CD4-positive, CD25-positive, alpha-beta regulatory T cell (primary cell): ENCODE measurements around the gene GSK3B. TPM values are rescaled to one million over a fixed set of nuclear protein-coding genes. Genes with fewer than 3 reads are reported as not detected.

Source experiments
- ATAC-seq, 2 donors: fragments of 150-1000 bp; cut with Tn5 transposase; one replicate each; pipeline ENCODE4 v1.10.0; 2021; ENCODE audit warnings: low read depth in 2 of 2, moderate number of reproducible peaks in 2 of 2, moderate library complexity in 1 of 2
- DNase-seq, 3 donors: peaks; one replicate each; pipeline versions ENCODE4 v3.0.0 to v3.0.0-alpha.2; 2012 to 2022; ENCODE audit warnings: mixed read lengths in 1 of 3
- H3K27ac ChIP-seq: one replicate; pipeline ENCODE4 v1.7.0; 2013; ENCODE audit warnings: mild to moderate bottlenecking, low read length; ENCODE audit not compliant: insufficient read depth, poor library complexity, severe bottlenecking
- H3K27me3 ChIP-seq: one replicate; pipeline ENCODE4 v1.7.0; 2013; ENCODE audit warnings: low read length; ENCODE audit not compliant: control insufficient read depth, insufficient read depth
- H3K36me3 ChIP-seq: one replicate; pipeline ENCODE4 v1.7.0; 2013; ENCODE audit warnings: mild to moderate bottlenecking, low read length, moderate library complexity; ENCODE audit not compliant: control insufficient read depth, insufficient read depth
- H3K4me1 ChIP-seq: 2 replicates; pipeline ENCODE4 v1.7.0; 2013; ENCODE audit warnings: mild to moderate bottlenecking, low read length; ENCODE audit not compliant: insufficient read depth, control insufficient read depth, poor library complexity, severe bottlenecking
- H3K4me3 ChIP-seq: one replicate; pipeline ENCODE4 v1.7.0; 2013; ENCODE audit warnings: low read depth, mild to moderate bottlenecking, low read length, moderate library complexity
- H3K9me3 ChIP-seq, 2 experiments: 1 replicate in 1 of 2; 2 replicates in 1 of 2; pipeline ENCODE4 v1.7.0; 2013; ENCODE audit warnings: low read length in 2 of 2, mild to moderate bottlenecking in 1 of 2, moderate library complexity in 1 of 2; ENCODE audit not compliant: control insufficient read depth in 2 of 2
- H3K27ac Mint-ChIP-seq, 3 donors: one replicate each; pipeline ENCODE4 v1.8.0; 2020 to 2022; ENCODE audit warnings: mild to moderate bottlenecking in 3 of 3, mixed read lengths in 3 of 3, moderate library complexity in 2 of 3
- H3K27me3 Mint-ChIP-seq: one replicate; pipeline ENCODE4 v1.8.0; 2022; ENCODE audit warnings: mild to moderate bottlenecking, mixed read lengths
- H3K36me3 Mint-ChIP-seq: one replicate; pipeline ENCODE4 v1.8.0; 2020; ENCODE audit warnings: mixed read lengths
- H3K4me1 Mint-ChIP-seq, 4 donors: one replicate each; pipeline ENCODE4 v1.8.0; 2020 to 2022; ENCODE audit warnings: mixed read lengths in 4 of 4, mild to moderate bottlenecking in 1 of 4
- H3K4me3 Mint-ChIP-seq, 4 donors: one replicate each; pipeline ENCODE4 v1.8.0; 2020 to 2022; ENCODE audit warnings: mild to moderate bottlenecking in 4 of 4, mixed read lengths in 4 of 4, moderate library complexity in 3 of 4
- H3K9me3 Mint-ChIP-seq, 7 donors: one replicate each; pipeline ENCODE4 v1.8.0; 2020 to 2022; ENCODE audit warnings: mixed read lengths in 7 of 7, mild to moderate bottlenecking in 3 of 7, moderate library complexity in 2 of 7
- polyA plus RNA-seq, 4 donors: library from polyadenylated mRNA; unstranded; fragments of 300-500 nt; fragmentation: Illumina TruSeq; gene quantifications; one replicate each; pipeline ENCODE4 v1.2.3, GENCODE V29; 2021
- total RNA-seq: library from RNA; stranded (reverse); gene quantifications from one replicate; pipeline ENCODE4 v1.2.3, GENCODE V29; 2022

GSK3B gene
- total and polyA plus RNA-seq, 5 donors from 2014 or later: 12.9 to 45.4 (median 15.7) TPM

DNA sequence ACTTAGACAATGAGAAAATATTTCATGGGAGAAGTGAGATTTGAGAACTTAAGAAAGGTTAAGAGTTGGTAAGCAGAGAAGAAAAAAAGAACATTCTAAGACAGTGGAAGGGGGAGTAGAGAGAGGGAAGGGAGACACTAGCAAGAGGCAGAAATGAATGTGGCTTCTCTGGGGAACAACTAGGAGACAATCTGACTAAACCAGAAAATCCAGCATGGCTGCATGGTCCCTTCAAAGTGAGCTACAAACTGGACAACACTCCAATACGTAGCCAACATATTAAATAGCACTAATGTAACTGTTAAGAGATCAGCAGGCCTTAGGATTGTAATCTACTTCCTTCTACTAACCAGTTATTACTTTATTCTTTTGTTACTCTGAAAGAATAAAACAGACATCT is 222.7 kb downstream of the GSK3B start:
- ATAC-seq: no peak
- Mint-ChIP-seq H3K27ac (peak overlapping the region in 1 of 3 donors; percentile 7), H3K36me3 (peaks cover 13% of the 10 kb centered on the region)

DNA sequence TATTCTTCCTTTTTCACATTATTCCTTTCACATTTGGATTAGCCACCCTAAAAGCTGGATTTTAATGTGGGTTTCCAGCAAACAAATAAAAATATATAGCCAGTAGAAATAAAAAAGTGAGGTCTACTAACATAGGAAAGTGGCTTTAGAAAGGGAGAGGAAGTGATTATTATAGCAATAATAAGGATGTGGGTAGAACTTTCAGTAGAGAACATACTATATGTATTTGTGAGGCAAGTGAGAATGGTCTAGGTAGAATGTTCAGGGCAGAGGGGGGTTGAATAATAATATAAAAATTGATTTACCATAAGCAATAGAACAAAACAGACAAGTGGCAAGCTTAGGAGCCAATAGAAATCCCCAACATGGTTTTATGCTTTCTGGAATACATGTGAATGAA is 223.7 kb downstream of the GSK3B start:
- Histone ChIP-seq H3K4me3 (no peak overlapping the region), H3K27me3 (no peaks in the 10 kb centered on the region), H3K36me3 (peaks cover 11% of the 10 kb centered on the region), H3K9me3 (no peaks in the 10 kb centered on the region), H3K4me1 (peaks cover 3% of the 10 kb centered on the region), H3K27ac (no peak overlapping the region)
- H3K36me3 Mint-ChIP-seq: peaks cover 21% of the 10 kb centered on the region
- no peak overlapping the region for H3K4me3 Mint-ChIP-seq
- H3K27me3 Mint-ChIP-seq: no peaks in the 10 kb centered on the region
- DNase-seq (peak in 1 of 3 donors; percentile 12), ATAC-seq (no peak)
- H3K4me1 Mint-ChIP-seq: peaks cover 20 to 44% (median 34%) of the 10 kb centered on the region in 4 donors
- peak overlapping the region in 2 of 3 donors; percentile 7 to 33 for H3K27ac Mint-ChIP-seq
- H3K9me3 Mint-ChIP-seq: no peaks in the 10 kb centered on the region

More for the DNA sequence above, 222.7 kb downstream of the GSK3B start:
- Histone ChIP-seq H3K4me1 (peaks cover 3% of the 10 kb centered on the region), H3K9me3 (no peaks in the 10 kb centered on the region), H3K27ac (no peak overlapping the region), H3K4me3 (no peak overlapping the region), H3K36me3 (peaks cover 8% of the 10 kb centered on the region), H3K27me3 (no peaks in the 10 kb centered on the region)
- H3K9me3 Mint-ChIP-seq: no peaks in the 10 kb centered on the region
- no peak overlapping the region for H3K4me3 Mint-ChIP-seq
- peaks cover 20 to 39% (median 34%) of the 10 kb centered on the region in 4 donors for H3K4me1 Mint-ChIP-seq
- no peaks in the 10 kb centered on the region for H3K27me3 Mint-ChIP-seq
- DNase-seq: no peak

DNA sequence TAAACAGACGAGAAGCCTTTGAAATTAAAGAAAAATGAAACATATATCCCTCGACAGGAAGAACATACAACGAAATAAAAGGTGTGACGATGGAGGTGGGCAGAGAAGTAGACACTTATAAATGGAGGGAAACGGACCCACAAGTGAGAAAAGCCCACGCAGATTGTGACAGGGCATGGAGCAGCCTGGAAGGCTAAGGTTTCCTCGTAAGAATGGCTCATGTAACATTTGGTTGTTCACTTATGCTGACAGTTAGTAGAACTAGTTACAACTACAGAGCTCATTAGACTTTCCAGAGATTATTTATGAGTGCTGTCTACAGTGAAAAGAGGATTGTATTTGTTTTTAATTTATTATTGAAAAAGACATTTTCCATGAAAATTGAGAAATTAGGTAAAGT is 229.8 kb downstream of the GSK3B start:
- H3K9me3 Mint-ChIP-seq: peaks cover 0 to 3% (median 0%) of the 10 kb centered on the region in 7 donors
- no peak overlapping the region for H3K27ac Mint-ChIP-seq
- H3K4me3 Mint-ChIP-seq: no peak overlapping the region
- peaks cover 9 to 18% (median 15%) of the 10 kb centered on the region in 4 donors for H3K4me1 Mint-ChIP-seq
- H3K27me3 Mint-ChIP-seq: no peaks in the 10 kb centered on the region
- H3K36me3 ChIP-seq: peaks cover 43% of the 10 kb centered on the region
- H3K36me3 Mint-ChIP-seq: peaks cover 46% of the 10 kb centered on the region
- H3K27me3 ChIP-seq: no peaks in the 10 kb centered on the region
- H3K4me1 ChIP-seq: no peaks in the 10 kb centered on the region
- no peak overlapping the region for H3K27ac ChIP-seq
- H3K4me3 ChIP-seq: no peak overlapping the region
- H3K9me3 ChIP-seq: no peaks in the 10 kb centered on the region
- DNase-seq: no peak
- ATAC-seq: no peak

DNA sequence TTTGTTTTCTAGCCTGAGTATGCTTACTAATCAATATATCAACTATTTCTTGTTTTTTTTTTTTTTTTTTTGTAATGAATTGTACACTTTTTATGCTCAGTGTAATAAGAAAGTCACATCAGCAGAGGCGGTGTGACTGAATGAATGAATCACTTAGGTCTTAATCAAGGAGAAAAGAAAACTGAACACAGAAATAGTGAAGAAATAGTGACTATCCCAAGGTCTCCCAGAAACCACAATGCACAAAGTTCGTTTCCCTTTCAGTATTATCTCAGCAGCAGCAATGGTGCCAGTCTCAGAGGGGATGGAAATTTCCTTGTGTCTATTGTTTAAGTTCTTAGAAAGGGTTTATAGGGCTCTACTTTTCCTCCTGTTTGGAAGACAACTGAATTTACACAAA is 231.6 kb downstream of the GSK3B start:
- no peaks in the 10 kb centered on the region for H3K27me3 Mint-ChIP-seq
- no peaks in the 10 kb centered on the region for H3K9me3 ChIP-seq
- ATAC-seq (no peak), DNase-seq (no peak)
- H3K9me3 Mint-ChIP-seq: peaks cover 0 to 8% (median 2%) of the 10 kb centered on the region in 7 donors
- peaks cover 58% of the 10 kb centered on the region for H3K36me3 ChIP-seq
- H3K36me3 Mint-ChIP-seq: peaks cover 54% of the 10 kb centered on the region
- H3K27ac Mint-ChIP-seq: no peak overlapping the region
- H3K4me1 ChIP-seq: no peaks in the 10 kb centered on the region
- no peak overlapping the region for H3K4me3 ChIP-seq
- H3K4me1 Mint-ChIP-seq: peaks cover 5 to 13% (median 10%) of the 10 kb centered on the region in 4 donors
- H3K27me3 ChIP-seq: no peaks in the 10 kb centered on the region
- no peak overlapping the region for H3K4me3 Mint-ChIP-seq
- H3K27ac ChIP-seq: no peak overlapping the region

DNA sequence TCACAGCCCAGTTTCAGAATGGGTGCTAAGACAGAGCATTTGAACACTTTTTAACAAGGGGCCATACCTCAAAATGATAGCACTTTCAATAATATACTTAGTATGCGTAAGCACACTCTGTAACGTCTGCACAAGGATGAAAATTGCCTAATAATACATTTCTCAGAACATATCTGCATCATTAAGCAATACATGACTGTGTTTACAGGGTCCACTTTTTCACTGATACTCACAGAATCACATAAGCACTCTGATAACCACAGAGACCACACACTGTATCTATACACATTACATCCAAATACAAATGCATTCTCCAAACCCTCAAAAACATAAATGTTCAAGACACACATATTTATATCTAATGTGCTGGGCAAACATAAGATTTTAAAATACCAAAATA is 232.6 kb downstream of the GSK3B start:
- H3K4me1 ChIP-seq: no peaks in the 10 kb centered on the region
- no peak overlapping the region for H3K27ac ChIP-seq
- peaks cover 0 to 8% (median 2%) of the 10 kb centered on the region in 7 donors for H3K9me3 Mint-ChIP-seq
- H3K36me3 ChIP-seq: peaks cover 65% of the 10 kb centered on the region
- H3K4me3 ChIP-seq: no peak overlapping the region
- no peaks in the 10 kb centered on the region for H3K9me3 ChIP-seq
- ATAC-seq: no peak
- H3K4me3 Mint-ChIP-seq: no peak overlapping the region
- peaks cover 62% of the 10 kb centered on the region for H3K36me3 Mint-ChIP-seq
- DNase-seq: no peak
- no peaks in the 10 kb centered on the region for H3K27me3 ChIP-seq
- no peaks in the 10 kb centered on the region for H3K27me3 Mint-ChIP-seq
- H3K27ac Mint-ChIP-seq: no peak overlapping the region
- H3K4me1 Mint-ChIP-seq: peaks cover 5 to 13% (median 9%) of the 10 kb centered on the region in 4 donors

DNA sequence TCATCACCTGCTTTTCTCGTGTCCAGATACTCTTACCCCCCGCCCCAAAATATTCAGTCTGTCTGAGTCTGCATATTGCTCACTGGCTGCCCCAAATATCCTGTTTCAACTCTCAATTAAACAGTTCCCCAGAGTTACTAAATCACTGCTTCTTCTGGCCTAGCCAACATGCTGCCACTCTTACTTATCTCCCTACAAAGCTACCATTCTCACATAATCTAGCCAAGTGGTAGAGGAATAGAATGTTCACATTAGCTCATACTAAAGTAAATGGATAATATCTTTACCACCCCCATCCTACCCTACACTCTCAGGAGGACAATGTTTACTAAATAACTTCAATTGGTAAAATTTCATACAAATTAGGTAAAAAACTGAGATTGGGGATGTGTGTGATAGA is 234.5 kb downstream of the GSK3B start:
- Histone ChIP-seq H3K4me1 (no peaks in the 10 kb centered on the region), H3K27ac (no peak overlapping the region), H3K4me3 (no peak overlapping the region), H3K9me3 (no peaks in the 10 kb centered on the region), H3K27me3 (no peaks in the 10 kb centered on the region), H3K36me3 (peaks cover 63% of the 10 kb centered on the region)
- Mint-ChIP-seq H3K36me3 (peaks cover 64% of the 10 kb centered on the region), H3K27me3 (no peaks in the 10 kb centered on the region), H3K4me3 (no peak overlapping the region), H3K27ac (no peak overlapping the region), H3K4me1 (peaks cover 0 to 11% (median 9%) of the 10 kb centered on the region in 4 donors), H3K9me3 (peaks cover 0 to 11% (median 2%) of the 10 kb centered on the region in 7 donors)
- no peak for ATAC-seq
- DNase-seq: no peak

DNA sequence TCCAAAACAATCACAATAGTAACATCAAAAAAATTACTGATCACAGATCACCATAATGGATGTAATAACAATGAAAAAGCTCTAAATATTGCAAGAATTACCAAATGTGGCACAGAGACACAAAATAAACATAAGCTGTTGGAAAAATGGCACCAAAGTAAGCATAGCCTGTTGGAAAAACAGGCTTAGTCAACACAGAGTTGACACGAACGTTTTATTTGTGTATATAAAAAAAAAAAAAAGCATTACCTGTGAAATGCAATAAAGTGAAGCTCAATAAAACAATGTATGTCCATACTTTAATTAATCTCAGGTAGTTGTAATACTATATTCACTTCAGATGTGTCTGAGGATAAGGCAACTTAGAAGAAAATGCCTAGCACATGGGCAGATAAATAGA is 235.3 kb downstream of the GSK3B start:
- Mint-ChIP-seq H3K9me3 (peaks cover 0 to 11% (median 2%) of the 10 kb centered on the region in 7 donors), H3K4me1 (peaks cover 0 to 11% (median 9%) of the 10 kb centered on the region in 4 donors), H3K4me3 (no peak overlapping the region), H3K36me3 (peaks cover 64% of the 10 kb centered on the region), H3K27me3 (no peaks in the 10 kb centered on the region), H3K27ac (no peak overlapping the region)
- no peak for ATAC-seq
- Histone ChIP-seq H3K4me1 (no peaks in the 10 kb centered on the region), H3K4me3 (no peak overlapping the region), H3K27ac (no peak overlapping the region), H3K27me3 (no peaks in the 10 kb centered on the region), H3K36me3 (peaks cover 60% of the 10 kb centered on the region), H3K9me3 (no peaks in the 10 kb centered on the region)
- DNase-seq: no peak

DNA sequence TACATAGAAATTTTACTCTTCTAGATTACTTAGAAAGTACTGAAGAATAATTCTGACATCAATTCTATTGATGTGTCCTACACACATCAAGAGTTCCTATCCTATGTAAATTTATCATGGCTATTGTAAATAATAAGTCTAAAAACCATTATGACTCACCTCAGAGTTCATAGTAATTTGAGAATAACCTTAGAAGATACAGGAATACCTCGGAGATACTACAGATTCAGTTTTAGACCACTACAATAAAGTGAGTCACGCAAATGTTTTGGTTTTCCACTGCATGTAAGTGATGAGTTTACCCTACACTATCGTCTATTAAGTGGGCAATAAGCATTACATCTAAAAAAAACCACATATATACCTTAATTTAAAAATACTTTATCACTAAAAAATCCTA is 237.6 kb downstream of the GSK3B start:
- Histone ChIP-seq H3K27ac (no peak overlapping the region), H3K9me3 (no peaks in the 10 kb centered on the region), H3K27me3 (no peaks in the 10 kb centered on the region), H3K36me3 (peaks cover 41% of the 10 kb centered on the region), H3K4me1 (no peaks in the 10 kb centered on the region), H3K4me3 (no peak overlapping the region)
- DNase-seq: no peak
- Mint-ChIP-seq H3K27ac (no peak overlapping the region), H3K4me1 (peaks cover 4 to 11% (median 10%) of the 10 kb centered on the region in 4 donors), H3K27me3 (no peaks in the 10 kb centered on the region), H3K4me3 (no peak overlapping the region), H3K9me3 (peaks cover 0 to 10% (median under 1%) of the 10 kb centered on the region in 7 donors), H3K36me3 (peaks cover 49% of the 10 kb centered on the region)
- ATAC-seq: no peak
